Stimulated activated CD8-positive, alpha-beta memory T cell treated with anti-CD3 and anti-CD28 coated beads, Interleukin-12 subunit alpha, Interleukin-12 subunit beta, amount 100 ng/mL, for 24 hours (primary cell): ENCODE measurements around the gene CCDC179.

Experiments used
- DNase-seq: peaks from one replicate; pipeline ENCODE4 v3.0.0-alpha.2; 2020; ENCODE audit errors: extremely low read depth

CCDC179 gene

GRCh38 chr11:22808571-22809197 is 51.6 kb downstream of the CCDC179 start:
- no peak for DNase-seq

GRCh38 chr11:22807855-22808570 is 52.3 kb downstream of the CCDC179 start:
- no peak for DNase-seq

- no peak for DNase-seq
Measured at GRCh38 chr11:22807391-22807790, 52.9 kb downstream of the CCDC179 start.

- DNase-seq, result no peak
Measured at GRCh38 chr11:22802861-22803260, 57.4 kb downstream of the CCDC179 start.

GRCh38 chr11:22800482-22800881 is 59.8 kb downstream of the CCDC179 start:
- no peak for DNase-seq

- DNase-seq, result no peak
Measured at GRCh38 chr11:22798901-22799300, 61.4 kb downstream of the CCDC179 start.

- DNase-seq, result no peak
Measured at GRCh38 chr11:22797047-22797446, 63.2 kb downstream of the CCDC179 start.
